NOMO-1 (cell line): ENCODE data around the gene CSTPP1.

Experiments
- DNase-seq, 2 experiments: peaks; one replicate each; lab custom pipeline; 2025; ENCODE audit not compliant: unreplicated experiment in 2 of 2; lab: John Stamatoyannopoulos, UW

Gene CSTPP1

GRCh38 chr11:47176328-47177228 is 240.0 kb downstream of the CSTPP1 start, which contains the start of gene ARFGAP2:
ARFGAP2 (minus strand) TSS chr11:47176879; CDS start chr11:47176853, 26 bp downstream.
- DNase-seq: peak; percentile 93 to 98

DNA sequence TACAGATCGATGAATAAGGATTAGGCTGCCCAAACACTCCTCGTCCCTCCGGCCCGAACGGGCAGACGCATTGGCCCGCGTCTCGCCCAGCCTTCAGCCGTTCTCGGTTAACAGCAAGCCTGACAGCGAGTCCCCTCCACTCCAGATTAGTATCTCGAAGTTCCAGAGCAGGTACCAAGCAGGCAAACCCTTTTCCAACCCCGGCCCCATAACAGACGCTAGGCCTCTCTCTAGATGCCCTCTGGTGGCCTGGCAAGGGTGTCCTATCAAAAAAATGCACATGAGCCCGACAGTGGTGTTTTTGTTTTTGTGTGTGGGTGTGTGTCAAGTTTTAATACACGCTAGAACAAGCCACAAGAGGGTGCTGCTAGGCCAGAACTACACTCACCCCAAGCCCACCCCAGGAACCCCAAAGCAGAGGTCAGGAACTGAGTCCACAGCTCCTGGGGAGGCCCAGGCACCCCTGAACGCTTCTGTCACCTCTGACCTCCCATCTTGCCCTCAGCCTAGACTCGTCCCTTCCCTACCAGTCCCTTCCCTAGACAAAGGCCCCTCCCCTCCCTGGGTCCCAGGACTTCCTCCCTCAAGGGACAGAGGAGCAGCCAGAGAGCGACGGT is 240.8 kb downstream of the CSTPP1 start:
- peak; percentile 74 to 87 for DNase-seq

GRCh38 chr11:47177846-47178245 is 241.3 kb downstream of the CSTPP1 start:
- DNase-seq: no peak

DNA sequence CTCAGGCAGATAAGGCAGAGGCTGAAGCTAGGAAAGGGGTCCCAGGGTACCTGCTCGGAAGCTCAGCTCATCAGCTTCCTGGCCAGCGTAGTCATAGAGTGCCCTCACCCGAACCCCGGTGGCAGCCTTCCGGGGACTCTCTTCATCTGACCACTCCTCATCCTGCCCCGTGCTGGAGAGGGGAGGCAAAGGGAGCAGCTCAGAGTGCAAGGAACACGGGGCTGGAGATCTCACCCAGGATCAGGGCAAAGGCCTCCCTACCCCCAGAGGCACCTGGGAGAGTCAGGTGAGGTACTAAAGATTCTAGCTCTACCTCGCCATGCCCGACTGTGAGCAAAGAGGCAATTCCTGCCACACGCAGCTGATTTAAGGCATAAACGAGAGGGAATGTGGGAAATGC is 241.8 kb downstream of the CSTPP1 start:
- DNase-seq: no peak

DNA sequence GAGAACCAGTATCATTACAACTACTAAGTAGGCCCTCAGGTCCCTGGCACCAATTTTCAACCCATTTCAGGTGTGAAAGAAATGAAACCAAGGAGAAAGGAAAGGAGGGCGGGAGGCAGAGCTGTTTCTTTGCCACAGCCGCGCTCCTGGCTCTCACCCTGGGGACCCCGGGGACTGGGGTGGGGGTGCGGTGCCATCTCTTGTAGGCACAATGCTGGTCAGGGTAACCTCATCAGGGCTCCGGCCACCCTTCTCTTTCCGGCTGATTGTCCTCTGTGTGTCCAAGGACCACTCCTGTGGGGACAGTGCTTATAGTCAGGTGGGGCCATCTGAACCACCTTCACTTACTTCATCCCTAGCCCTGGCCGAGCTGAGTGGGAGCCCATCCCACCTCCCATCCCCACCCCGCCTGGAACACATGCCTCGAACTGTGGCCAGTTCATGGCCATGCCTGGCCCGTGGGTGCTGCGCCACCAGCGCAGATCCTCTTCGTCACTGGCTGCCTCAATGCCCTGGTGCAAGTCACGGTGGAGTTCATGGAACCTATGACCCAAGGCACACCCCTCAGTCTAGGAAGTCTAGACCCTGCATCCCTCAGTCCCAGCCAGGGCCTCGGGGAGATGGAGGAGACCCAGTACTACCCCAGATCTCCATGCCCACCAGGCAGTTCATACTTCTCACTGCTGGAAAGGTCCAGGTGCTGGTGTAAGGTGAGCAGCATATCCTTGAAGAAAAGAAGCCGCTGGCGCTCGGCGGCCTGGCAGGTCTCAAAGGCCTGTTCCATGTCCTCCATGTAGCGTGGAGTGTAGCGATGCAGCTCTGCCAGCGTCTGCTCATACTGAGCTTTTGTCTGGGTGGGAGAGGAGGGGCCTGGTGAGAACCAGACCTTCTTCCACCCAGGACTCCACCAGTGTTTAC is 242.4 kb downstream of the CSTPP1 start:
- DNase-seq: no peak

DNA sequence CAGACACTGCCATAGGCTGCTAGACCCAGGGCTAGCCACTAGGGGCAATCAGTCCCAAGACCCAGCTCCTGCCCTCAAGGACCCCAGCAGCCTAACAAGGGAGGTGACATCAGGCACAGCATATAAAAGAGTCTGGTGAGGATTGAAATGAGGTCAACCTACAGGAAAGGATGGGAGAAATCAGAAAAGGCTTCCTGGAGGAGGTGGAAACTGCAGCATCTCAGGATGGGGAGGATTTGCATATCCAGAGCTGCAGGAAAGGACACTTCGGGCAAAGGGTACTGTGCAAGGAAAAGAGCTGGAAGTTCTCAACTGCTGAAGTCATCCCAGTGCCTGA is 243.1 kb downstream of the CSTPP1 start:
- no peak for DNase-seq

DNA sequence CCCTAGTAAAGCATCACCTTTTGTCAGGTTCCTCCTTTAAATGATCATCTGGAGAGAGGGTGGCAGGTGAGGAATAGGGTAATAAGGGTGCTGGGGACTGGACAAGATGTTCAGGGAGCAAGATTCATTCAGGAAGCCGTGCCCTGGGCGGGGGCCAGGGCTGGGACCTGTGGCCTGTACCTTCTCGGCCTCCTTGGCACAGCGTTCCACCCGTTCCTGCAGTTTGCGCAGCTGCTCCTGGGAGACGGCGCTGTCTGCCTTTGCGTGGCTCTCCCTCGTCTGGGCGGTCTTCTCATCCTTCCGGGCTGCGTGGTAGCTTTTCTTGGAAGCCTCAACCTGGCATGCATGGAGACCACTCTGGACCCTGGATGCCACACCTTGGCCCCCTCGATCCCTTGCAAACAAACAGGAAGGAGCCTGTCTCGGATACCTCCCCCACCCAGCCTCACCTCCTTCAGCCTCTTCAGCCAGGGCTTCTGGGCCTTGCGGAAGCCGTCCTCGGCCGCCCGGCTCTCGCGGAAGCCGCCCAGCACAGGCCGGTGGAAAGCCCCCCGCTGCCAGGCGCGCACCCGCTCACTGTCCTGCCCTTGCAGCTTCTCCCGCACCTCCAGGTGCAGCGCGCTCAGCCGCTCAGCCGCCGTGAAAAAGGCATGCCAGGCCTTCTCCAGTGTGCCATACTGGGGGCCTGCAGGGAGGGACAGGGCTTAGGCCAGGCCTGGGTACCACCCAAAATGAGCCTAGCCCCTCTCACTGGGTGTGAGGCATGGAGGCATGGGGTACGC is 243.6 kb downstream of the CSTPP1 start:
- DNase-seq: no peak

DNA sequence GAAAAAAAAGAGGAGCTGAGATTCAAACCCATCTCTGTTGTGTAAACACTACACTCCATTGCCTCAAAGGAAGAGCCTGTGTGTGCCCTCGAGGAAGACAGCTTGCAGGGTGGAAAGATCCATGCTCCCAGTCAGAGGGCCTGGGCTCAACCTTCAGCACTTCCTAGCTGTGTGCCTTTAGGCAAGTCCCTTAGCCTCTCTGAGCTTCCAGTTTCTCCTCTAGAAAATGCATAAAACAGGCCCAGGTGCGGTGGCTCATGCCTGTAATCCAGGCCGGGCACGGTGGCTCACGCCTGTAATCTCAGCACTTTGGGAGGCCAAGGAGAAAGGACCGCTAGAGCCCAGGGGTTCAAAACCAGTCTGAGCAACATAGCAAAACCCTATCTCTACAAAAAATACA is 244.7 kb downstream of the CSTPP1 start:
- no peak for DNase-seq

DNA sequence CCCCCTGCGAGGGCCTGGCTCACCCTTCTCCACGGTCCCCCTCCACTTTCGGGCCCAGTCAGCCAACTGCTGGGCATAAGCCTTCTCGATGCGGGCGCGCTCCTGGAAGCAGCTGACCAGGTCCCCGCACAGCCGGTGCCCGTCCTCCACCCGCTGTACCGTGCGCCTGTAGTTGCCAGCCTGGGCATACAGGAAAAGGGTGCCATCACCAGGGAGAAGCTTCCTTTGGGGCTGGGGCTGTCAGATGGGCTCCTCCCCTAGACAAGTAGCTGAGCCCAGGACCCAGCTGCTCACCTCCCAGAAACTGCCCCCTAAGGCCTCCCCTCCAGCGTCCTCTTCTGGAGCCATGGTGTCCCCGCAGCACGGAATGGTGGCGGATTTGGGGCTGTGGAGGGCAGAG is 245.8 kb downstream of the CSTPP1 start:
- DNase-seq: no peak

GRCh38 chr11:47183031-47183856 is 246.7 kb downstream of the CSTPP1 start:
- no peak for DNase-seq

GRCh38 chr11:47183969-47184368 is 247.4 kb downstream of the CSTPP1 start:
- DNase-seq: no peak

DNA sequence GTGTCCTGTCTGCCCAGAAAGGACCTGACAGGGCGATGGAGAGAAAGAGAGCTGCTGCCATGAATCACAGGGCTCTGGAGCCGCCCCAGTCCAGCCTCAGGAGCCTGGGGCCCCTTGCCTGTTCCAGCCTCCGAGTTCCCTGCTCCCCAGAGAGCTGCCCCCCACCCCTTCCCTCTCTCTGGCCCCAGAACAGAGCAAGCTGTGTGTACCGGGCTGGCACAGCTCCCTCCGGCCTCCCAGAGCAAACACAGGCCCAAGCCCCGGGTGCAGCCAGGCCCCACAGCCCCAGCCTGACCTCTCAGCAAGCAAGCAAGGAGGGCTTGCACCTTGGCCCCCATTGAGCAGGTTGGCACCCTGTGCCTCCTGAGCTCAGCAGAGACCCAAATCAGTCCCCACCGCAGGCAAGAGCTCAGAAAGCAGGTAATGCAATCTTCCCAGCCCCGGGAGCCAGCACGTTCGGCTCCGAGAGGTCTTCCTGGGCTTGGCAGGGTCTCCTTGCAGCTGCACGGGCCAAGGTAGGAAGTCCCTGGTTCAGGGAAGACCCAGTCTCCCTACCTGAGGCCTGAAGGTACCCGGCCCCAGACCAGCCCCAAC is 248.2 kb downstream of the CSTPP1 start:
- DNase-seq: no peak

DNA sequence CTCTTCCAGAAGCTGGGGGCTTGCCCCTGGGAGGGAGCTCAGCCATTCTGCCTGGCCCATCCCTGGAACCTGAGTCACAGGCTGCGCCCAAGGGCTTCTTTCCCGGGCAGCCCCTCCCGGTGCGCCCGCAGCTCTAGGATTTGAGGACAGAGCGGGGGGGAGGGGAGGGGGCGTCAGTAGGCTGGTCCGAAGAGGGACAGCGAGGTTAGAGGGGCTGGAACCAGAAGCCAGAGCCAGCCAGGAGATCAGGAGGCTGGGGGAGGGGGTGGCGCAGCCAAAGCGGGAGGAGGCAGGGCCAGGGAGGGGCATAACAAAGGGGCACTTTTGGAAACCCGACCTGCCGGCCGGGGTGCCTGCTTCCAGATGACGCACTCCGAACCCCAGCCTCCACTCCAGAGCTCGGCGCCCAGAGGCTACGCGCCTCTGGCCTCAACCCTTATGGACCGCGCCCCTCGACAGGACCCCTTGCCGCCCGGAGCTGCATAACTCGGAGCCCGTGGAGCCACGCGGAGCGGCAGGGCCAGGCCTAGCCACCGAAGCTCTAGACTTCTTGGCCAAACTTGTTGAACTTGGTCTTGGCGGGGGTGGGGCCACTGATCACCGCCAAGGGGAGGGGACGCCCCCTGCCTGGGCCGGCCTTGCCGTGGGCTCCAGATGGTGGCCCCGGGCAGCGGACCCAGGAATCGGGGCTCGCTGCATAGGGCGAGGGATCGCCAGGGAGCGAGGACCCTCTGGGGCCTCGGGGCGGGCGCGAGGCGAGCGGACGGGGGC is 248.9 kb downstream of the CSTPP1 start:
- no peak for DNase-seq

DNA sequence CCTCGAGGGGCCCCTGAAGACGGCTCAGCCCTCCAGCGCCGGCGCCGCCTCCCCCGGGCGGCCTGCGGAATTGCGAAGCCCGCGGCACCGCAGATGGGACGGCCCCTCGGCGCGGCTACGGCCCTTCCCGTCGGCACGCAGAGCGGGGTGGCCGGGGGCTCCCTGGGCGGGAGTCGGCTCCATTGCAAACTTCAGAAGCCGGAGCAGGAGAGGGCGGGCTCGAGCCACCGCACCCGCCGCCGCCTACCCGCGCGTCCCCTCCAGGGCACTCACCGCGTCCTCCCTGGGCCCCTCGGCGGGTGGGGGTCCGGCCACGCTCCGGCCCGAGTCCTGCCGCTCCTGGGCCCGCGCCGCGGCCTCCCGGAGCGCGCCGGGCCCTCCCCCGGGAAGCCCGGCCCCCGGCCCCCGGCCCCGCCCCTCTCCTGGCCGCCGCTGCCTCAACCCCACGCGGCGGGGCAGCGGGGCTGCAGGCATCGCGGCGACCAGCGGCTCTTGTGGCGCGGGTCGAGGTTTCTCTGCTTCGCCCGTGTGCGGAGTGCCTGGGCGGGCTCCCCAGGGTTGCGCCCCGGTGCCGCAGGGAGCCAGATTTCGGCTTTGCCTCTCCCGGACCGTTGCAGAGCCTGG is 249.6 kb downstream of the CSTPP1 start, which contains the start of gene PACSIN3:
Gene PACSIN3 (minus strand): TSS at position 359 of the 624 bp plus-strand sequence. CDS start 3,707 bp downstream, outside the sequence.
- DNase-seq: peak; percentile 19 to 30

- peak in 1 of 2 experiments; percentile 14 for DNase-seq
Observed at GRCh38 chr11:47186700-47187695, 250.4 kb downstream of the CSTPP1 start.

- no peak for DNase-seq
Observed at GRCh38 chr11:47187723-47188122, 251.2 kb downstream of the CSTPP1 start.

DNA sequence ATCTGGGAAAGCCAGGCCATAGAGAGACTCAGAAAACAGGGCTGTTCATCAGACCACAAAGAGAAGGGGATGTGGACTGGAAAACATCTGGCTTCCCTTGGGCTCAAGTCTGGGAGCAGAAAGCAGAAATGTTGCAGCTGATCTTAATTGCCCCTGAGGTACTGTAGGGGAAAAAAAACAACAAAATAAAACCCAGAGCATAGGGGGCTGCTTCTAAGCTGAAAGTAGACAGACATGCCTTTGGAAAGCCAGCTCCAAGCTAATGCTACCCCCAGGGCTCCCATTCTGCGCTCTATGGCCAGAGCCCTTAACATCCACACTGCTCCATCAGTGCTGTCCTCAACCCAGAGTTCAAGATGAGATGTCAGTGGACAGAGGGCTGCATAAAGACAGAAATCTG is 251.7 kb downstream of the CSTPP1 start:
- DNase-seq: no peak
